Stimulated activated CD8-positive, alpha-beta memory T cell treated with anti-CD3 and anti-CD28 coated beads, Interleukin-7, amount 100 ng/mL, for 48 hours (primary cell): ENCODE data around the gene ASPG.

Source experiments
- DNase-seq, 2 donors: peaks; one replicate each; pipeline ENCODE4 v3.0.0-alpha.2; 2020; ENCODE audit warnings: low read depth in 1 of 2; ENCODE audit errors: extremely low read depth in 1 of 2

Gene ASPG

DNA sequence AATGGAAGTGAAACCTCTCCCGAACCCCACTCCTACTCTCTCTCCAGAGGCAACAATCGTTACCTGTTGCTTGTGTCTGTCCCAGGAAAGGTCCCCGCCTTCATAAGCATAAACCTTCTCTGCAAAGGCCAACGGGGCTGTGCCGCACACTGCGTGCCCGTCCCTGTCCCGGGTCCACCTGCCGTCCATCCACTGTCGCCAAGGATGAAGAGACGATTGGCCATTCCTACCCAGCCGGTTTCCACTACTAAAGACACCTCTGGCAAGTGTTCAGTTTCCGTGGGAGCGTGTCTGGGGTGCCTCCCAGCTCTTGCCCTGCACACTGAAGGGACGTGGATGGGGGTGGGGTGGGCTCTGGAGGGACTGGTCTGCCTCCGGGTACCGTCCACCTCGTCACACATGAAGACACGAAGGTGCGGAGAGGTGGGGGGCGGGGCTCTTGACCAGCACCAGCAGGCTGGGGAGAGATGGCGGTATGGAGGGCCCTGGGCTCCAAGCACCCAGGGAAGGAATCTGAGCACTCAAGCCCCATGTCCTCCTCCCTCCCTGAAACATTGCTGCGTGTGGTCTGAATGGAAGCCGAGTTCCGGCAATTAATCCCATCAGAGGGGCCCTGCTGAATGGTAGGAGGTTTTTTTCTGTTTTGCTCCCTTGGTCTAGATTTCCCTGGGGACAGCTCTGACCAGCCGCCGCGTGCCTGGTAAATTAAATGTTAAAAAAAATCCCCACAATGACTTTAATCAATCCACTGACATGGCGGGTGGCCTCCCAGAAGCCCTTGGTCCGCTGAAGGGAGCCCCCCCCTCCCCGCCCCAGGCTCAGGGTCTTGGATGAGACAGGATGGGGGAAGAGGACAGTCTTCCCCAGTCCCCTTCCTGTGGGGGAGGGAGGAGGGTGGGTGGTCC is 48.8 kb downstream of the ASPG start:
- DNase-seq = no peak

DNA sequence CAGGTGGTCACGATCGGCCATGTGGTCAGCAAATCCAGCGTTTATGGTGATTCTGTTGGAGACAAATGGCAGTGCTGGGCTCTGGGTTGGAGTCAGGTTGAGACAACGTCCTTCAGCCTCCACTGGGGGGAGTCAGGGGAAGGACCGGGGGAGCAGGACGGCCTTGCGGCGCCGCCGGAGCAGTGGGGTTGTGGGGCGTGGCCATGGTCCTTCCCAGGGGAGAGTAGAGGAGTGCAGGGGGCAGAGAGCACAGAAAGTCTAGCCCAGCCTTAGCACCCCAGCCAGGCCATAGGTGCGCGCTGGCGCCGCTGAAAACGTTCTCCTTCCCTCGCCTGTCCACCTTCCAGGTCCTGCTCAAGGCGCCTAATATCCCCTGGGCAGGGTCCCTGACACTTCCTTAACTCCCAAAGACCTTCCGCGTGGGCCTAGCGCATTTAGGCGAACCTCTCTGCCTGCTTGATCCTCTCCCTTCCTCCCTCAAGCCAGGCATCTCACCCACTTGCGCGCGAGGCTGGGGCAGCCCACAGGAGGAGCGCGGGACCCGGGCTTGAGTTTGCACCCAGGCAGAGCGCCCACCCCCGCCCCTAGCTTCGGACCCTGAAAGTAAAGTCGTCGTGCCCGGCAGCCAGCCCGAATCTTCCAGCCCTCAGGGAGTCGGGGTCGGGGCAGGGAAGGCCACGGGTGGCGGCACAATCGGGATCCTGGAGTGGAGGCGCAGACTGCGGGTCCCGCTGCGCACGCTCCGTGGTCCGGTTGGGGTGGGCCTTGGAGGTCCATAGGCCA is 49.8 kb downstream of the ASPG start:
- no peak for DNase-seq

DNA sequence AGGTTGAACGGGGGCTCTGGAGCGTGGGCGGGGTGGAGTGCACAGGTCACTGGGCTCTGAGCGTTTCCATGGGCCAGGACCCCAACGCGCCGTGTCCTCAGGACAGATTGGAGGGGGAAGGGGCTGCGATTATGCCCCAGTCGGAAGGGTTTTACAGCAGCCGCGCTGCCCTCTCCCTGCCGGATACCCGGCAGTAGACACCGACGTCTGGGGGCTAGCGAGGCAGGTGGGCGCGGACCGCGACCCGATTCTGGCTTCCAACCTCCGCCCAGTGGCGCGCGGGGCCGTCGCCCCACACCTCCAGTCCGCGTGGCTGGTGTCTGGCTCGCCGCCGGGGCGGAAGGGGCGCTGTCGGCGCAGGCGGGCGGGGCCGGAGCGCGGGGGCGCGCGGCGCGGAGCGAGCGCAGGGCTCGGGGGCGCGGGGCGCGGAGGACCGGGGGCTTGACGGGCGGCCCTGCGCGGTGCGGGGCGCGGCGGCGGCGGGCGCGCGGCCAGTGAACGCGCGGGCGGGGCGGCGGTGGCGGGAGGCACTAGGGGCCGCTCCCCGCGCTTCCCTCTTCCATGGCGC is 50.5 kb downstream of the ASPG start:
- DNase-seq = no peak

DNA sequence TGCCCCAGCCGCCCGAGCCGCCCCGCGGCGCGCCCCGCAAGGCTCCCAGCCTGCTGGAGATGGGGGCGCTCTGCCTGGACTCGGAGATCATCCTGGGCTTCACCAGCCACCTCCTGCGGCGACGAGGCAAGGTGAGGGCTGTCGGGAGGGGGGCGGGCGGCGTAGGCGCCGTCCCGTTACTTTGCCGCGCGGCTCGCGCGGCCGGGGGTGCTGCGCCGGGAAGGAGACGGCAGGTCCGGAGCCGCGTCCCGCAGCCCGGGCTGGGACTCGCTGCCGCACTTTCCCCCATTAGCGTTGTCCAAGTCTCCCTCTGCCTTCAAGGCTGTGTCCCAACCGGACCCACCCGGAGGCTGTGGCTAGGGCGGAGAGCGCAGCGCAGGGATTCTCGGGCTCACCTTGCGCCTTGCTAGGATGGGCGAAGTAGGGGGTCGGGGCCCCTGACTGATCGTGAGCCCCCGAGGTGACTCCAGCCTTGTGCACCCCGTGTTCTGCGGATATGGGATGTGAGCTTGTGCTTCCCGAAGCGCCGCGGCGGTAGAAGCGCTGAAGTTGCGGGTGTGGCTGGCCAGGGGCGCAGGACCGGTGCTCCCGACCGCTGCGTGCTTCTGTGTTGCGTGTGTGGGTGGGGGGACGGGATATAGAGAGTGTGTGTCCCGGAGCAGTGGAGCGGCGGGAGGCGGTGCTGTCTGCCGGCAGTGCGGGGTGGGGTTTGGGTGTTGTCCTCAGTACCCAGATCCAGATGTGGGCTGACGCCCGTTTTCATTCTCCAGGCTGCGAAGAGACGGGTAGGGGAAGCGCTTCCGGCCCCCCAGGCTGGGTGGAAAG is 51.2 kb downstream of the ASPG start:
- DNase-seq = no peak

DNA sequence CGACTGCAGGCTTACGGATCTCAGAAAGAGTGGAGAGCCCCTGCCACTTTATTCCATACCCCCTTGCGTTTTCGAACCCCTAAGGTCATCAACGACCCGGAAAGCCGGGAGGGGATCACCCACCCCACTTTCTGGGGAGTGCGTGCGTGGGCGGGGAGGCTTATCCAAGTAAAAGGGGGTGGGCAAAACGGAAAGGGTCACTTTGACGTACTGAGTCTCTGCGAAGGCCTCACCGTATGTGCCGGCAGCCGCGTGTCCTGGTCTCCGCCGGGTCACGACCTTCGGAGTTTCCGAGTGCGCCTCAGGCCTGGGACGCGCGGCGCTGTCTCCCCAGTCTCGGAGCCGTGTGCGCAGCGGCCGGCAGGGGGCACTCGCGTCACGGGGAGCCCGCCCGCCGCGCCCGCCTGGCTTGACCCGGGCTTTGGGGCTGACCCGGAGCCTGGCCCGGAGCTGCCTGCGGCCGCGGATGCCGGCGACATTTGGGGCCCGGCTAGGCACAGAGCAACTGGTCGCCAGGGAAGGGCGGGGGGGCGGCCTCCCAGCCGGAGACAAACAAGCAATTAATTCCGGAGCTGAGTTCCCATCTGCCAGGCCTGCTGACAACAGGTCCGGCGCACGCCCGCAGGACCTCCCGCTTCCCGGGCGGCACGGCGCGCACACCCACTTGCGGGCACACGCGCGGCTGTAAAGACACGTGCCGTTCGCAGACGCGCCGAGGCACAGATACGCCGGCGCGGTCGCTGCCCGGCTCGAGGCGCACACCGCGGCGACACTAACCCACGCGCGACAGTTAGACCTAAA is 52.0 kb downstream of the ASPG start:
- DNase-seq = peak; percentile 37 to 43

DNA sequence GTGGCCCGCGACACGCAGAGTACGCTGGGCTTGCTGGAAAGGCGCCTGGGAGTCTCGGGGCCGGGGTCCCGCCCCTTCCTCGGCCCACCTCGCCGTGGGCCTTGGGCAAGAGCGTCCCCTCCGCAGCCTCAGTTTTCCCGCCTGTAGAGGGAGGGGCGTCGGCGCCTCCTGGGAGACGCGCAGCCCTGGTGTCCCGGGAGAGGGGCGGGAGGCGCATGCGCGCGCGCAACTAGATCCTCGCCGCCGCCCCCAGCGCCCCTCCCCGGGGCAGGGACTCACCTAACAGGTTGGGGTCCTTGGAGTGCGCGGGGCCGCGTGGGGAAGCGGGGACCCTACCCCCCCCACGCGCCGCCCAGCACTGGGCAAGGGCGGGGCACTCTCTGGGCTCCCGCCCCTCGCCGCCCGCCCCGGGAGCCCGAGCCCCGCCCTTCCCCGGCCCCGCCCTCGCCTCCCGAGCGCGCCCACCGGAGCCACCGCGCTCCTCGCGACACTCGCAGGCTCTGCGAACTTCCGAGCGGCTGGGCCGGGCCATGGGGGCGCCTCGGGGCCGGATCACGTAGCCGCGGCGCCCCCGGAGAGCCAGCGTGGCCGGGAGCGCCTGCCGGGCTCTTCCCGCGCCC is 52.7 kb downstream of the ASPG start, which contains the start of gene KIF26A:
Gene KIF26A, plus strand, starts transcription at position 490 of the 620 bp plus-strand sequence. CDS start 136 bp downstream, outside the sequence.
- no peak for DNase-seq

DNA sequence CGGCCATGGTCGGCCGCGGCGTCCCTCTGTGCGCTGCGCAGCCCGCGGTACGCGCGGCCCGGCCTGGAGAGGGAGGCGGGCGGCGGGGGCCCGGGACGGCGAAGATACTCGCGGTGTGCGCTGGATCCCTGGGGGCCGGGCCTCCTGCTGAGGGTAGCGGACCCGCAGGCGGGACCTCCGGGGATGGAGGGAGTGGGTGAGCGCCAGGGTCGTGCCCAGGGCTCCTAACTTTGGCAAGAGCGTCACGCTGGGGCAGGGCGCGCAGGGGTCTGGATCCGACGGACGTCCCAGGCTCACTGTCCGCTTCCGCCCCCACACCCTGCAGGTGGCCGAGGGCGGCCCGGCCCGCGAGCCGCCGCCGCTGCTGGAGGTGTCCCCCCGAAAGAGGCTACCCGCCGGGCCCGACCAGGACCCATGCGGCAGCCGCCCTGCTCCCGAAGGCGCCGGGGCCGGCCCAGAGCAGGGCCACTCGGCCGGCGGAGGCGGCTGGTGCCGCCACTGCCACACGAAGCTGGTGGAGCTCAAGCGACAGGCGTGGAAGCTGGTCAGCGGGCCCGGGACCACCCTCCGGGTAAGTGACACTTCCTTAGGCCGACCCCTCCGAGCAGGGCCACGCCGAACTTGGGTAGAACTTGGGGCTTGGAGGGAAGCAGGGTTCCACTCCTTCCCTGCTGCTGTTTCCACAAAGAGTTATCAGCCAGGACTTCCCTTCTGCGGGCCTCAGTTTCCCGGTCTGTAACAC is 53.4 kb downstream of the ASPG start:
- DNase-seq = no peak

DNA sequence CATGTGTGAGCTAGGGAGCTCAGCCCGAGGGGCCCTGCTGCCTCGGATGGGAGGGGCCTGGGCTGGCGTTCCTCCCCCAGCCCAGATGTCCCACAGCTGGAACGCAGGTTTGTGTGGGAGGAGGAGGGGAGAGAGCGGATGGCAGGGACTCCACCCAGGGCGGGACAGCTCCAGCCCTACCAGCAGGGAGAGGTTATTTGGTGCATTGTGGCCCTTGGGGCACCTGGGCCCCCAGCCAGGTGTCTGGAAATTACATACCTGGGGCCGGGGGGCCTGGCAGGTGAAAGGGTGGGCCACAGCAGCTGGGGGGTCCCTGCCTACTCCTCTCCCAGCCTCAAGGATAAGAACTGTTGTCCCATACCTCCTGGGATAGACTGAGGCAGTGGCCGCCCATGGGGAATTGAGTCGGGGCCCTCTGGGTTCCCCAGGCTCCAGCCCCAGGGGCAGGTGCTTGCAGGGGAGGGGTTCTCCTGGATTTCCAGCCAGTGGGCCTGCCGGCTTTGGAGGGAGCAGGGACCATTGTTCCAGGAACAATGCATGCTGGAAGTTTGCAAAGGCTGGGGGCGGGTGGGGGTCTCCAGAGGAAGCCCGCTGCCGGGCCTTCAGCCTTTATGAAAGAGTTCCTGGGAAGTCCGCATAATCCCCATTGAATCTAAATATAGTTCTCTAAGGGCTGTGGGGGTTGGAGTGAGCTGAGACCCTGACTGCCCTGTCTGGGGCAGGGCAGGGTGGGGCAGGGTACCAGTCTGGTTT is 54.1 kb downstream of the ASPG start:
- no peak for DNase-seq

DNA sequence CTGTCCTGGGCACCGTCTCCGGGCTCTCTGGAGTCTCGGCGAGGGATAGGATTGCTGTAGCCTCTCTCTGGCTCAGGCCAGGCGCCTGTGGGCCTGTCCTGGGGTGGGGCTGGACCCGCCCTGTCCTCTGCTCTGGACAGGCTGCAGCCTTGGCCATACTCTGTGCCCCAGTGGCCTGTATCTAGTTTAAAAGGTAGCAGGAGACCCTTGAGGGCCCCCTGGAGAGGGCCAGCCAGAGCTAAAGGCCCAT is 54.6 kb downstream of the ASPG start:
- no peak for DNase-seq

DNA sequence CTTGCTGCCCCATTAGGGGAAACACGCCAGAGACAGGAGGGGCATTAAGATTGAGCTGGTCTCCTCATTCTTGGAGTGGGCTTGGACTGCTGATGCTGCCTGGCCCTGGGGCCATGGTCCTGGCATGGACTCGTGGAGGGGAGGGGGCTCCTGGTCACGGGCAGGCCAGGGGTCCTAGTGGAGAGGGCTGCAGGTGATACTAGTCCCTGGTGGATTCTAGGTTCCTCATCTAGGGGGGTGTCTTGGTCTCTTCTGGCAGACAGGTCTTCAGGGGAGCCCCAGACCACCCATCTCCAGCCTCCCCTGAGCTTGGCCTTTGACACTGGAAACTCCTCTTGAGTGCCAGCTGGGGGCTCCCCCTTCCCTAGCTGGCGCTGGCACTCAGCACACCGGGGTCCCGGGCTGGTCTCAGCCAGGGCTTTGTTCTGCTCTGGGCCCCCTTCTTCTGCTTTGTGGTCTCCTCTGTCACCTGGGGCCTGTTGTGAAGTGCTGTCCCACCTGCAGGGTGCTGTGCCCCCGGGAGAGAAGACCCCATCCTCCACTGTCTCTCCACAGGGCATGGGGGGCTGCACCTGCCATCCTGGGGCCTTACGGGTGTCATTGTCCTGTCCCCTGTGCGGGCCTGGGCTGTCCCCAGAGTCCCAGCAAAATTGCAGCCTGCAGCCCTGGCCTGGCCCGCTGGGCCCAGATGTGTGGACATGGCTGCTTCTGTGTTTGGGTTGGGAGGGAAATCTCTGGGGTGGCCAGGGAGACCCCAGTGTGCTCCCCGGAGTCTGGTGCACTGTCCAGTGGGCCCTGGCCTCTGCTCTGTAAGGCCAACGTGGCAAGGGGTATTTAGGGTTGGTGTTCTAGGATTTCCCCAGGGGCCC is 55.2 kb downstream of the ASPG start:
- DNase-seq = no peak

DNA sequence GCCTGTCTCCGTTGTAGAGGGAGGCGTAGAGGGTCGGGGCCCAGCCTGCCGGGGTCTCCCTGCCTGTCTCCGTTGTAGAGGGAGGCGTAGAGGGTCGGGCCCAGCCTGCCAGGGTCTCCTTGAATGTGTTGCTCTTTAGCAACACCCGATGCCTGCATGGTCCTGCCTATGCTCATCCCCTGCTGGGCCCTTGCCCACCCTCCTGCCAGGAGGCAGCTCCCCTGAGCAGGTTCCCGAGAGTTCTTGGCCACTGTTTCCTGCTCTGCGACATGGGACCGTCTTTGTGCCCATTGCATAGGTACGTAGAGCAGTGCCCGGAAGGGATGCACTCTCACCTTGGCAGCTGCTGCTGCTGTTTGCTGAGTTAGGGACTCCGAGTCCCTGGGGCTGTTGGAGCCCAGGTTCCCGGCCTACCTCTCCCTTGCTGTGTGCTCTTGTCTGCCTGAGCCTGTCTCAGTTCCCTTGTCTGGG is 56.2 kb downstream of the ASPG start:
- no peak for DNase-seq

DNA sequence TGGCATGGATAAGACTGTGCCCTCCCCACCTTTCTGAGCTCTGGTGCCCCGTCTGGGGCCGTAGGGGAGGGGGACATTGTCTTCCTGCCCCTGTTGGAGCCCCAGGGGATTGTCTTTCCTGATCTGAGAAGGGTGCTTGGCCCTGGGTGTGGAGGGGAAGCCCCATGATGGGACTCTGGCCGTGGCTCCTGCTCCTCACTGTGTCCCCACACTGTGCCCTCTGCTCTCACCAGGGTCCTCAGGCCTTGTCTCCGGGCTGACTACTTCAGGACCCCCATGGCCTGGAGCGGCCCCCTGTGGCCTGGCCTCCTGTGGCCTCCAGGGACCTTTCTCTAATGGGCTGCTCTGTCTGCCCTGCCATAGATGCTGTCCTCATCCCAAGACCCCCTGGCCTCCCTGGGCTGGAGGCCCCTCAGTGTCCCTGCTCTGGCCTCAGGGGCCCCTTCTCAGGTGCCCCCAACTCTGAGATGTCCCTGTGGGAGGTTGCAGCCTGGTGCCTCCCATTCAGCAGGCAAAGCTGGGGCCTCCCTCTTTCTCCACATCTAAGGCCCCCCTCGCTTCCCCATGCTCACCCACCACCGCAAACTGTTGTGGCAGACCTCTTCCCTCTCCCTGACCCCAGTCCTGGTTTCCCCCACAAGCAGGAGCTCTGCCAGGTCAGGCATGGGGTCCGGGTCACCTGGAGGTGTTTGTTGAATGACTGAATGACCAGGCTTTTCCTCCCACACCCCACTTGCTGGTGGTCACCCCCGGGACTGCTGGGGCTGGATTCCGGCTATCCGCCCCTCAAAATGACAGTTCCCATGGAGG is 56.8 kb downstream of the ASPG start:
- DNase-seq = no peak

DNA sequence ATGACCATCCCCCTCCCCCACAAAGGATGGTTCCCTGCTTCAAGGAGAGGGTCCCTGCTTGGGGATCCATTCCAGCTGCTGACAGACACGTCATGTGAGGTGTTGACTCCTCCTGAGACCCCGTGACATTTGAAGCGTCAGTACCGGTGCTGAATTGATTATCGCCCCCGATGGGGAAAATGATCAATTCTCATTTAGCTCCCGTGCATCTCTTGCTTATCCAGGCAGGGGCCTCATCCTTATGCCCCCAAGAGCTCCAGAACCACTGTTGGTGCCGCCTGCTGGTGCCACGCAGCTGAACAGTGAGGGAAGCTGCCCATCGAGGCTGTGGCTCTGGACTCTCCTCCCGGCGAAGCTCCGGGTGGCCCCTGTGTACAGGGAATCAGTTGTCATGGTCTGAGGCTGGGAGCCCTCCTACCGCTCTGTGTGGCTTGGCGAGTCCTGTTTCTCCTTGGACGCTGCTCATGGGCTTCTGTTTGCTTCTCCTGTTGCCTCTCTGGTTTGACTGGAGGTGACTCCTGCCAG is 57.5 kb downstream of the ASPG start:
- DNase-seq = no peak

DNA sequence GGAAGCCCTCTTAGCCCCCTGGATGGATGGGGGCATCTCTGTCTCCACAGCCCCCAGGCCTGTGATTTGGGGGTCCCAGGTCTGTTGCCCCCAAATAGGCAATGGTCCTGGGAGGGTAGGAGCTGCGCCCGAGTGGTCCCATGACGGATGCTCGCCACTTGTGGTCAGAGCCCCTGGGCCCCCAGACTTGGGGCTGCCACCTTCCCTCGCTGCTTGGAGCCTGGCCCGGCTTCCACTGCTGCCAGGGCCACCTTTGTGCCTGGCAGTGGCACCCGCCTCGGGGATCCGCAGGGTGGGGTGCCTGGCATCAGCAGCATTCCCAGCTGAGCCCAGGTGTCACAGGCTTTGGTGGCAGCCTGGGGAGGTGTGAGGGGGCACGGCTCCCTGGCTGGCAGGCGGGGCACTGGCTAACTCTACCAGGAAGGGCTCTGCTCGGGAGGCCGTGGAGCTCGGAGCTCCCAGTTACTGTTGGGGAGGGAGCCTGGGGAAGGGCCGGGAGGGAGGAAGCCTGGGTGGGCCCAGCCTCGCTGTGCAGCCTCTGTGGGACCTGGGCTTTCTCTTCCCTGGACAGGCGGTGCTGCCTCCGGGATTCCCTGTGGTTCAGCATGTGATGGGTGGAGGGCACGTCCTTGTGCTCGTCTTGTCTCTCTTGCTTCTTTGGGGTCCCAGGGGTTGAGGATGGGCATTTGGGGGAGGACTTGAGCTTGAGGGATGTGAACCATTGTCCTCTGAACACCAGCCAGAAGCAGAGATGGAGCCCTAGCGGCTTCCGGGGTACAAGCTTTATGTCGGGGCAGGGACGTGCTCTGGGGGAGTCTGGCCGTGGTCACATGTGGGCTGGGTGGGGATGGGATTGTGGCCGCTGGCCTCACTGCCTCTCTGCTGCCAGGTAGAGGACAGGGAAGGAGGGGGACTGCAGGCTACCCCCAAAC is 58.3 kb downstream of the ASPG start:
- no peak for DNase-seq

DNA sequence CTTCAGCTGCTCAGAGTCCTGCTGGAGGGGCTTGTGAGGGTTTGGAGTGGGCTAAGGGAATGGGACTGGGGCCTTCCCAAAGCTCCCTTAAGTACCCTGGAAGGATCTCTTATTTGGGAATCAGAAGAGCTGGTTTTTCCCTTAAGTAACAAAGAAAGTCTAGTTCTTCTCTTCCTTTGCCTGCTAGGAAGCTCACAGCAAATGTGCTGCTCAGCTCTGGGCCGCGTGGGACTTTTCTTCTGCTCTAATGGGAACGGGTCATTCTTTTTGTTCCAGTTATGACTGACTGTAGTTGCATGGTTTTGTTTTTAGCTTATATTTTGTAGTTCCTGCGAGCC is 58.9 kb downstream of the ASPG start:
- DNase-seq = no peak
